ENCODE data around the gene NGEF. TPM values are rescaled to one million over a fixed set of nuclear protein-coding genes. Genes with fewer than 3 reads are reported as not detected.
A peak's percentile ranks its signal among the peaks of the same experiment; 100 is the strongest.

NGEF gene
- total and polyA plus RNA-seq, 9 donors: 0.66 to 4.8 (median 1.9) TPM

- peaks cover 5% of the 10 kb centered on the region for H3K9me3 ChIP-seq (replicated peaks; ENCODE audit: control insufficient read depth, low read depth, low read length)
- H3K4me1 ChIP-seq (ENCODE audit: control insufficient read depth, insufficient read depth, low read length): peaks cover 4% of the 10 kb centered on the region
- WGBS (ENCODE audit: insufficient coverage): 80% methylated on average over 4 of the region's 5 CpGs
- no peaks in the 10 kb centered on the region for H3K36me3 ChIP-seq (ENCODE audit: control insufficient read depth, insufficient read depth, low read length)
- peaks cover 4% of the 10 kb centered on the region for H3K27me3 ChIP-seq (ENCODE audit: control insufficient read depth, insufficient read depth, low read length)
- no peak overlapping the region for H3K4me3 ChIP-seq (ENCODE audit: low read length)
- no peak for DNase-seq
- H3K27ac ChIP-seq (ENCODE audit: low read length): no peak overlapping the region
Observed at GRCh38 chr2:232981767-232982360, 31.2 kb downstream of the NGEF start.

- Histone ChIP-seq H3K4me3 (ENCODE audit: low read length) (no peak overlapping the region), H3K9me3 (replicated peaks; ENCODE audit: control insufficient read depth, low read depth, low read length) (peaks cover 4% of the 10 kb centered on the region), H3K27ac (ENCODE audit: low read length) (no peak overlapping the region), H3K4me1 (ENCODE audit: control insufficient read depth, insufficient read depth, low read length) (peaks cover 4% of the 10 kb centered on the region), H3K27me3 (ENCODE audit: control insufficient read depth, insufficient read depth, low read length) (peaks cover 4% of the 10 kb centered on the region), H3K36me3 (ENCODE audit: control insufficient read depth, insufficient read depth, low read length) (no peaks in the 10 kb centered on the region)
- no peak for DNase-seq
- 41% methylated on average over 4 of the region's 7 CpGs for WGBS (ENCODE audit: insufficient coverage)
Observed at GRCh38 chr2:232981356-232981755, 31.7 kb downstream of the NGEF start.

- 82% methylated on average over 5 of the region's 7 CpGs for WGBS (ENCODE audit: insufficient coverage)
- Histone ChIP-seq H3K27me3 (ENCODE audit: control insufficient read depth, insufficient read depth, low read length) (peaks cover 4% of the 10 kb centered on the region), H3K4me3 (ENCODE audit: low read length) (no peak overlapping the region), H3K4me1 (ENCODE audit: control insufficient read depth, insufficient read depth, low read length) (peaks cover 4% of the 10 kb centered on the region), H3K36me3 (ENCODE audit: control insufficient read depth, insufficient read depth, low read length) (no peaks in the 10 kb centered on the region), H3K9me3 (replicated peaks; ENCODE audit: control insufficient read depth, low read depth, low read length) (no peaks in the 10 kb centered on the region), H3K27ac (ENCODE audit: low read length) (no peak overlapping the region)
- DNase-seq: no peak
Observed at GRCh38 chr2:232980683-232981082, 32.4 kb downstream of the NGEF start.

GRCh38 chr2:232979871-232980461, 33.1 kb downstream of the NGEF start:
- DNase-seq: no peak
- WGBS (ENCODE audit: insufficient coverage): 64% methylated on average over 3 of the region's 7 CpGs

GRCh38 chr2:232977438-232977971, 35.6 kb downstream of the NGEF start:
- H3K27ac ChIP-seq (ENCODE audit: low read length): no peak overlapping the region
- 89% methylated on average over 7 of the region's 10 CpGs for WGBS (ENCODE audit: insufficient coverage)
- no peak for DNase-seq
- H3K4me3 ChIP-seq (ENCODE audit: low read length): no peak overlapping the region
- no peaks in the 10 kb centered on the region for H3K9me3 ChIP-seq (replicated peaks; ENCODE audit: control insufficient read depth, low read depth, low read length)
- H3K4me1 ChIP-seq (ENCODE audit: control insufficient read depth, insufficient read depth, low read length): peaks cover 10% of the 10 kb centered on the region
- no peaks in the 10 kb centered on the region for H3K36me3 ChIP-seq (ENCODE audit: control insufficient read depth, insufficient read depth, low read length)
- no peaks in the 10 kb centered on the region for H3K27me3 ChIP-seq (ENCODE audit: control insufficient read depth, insufficient read depth, low read length)

More at GRCh38 chr2:232979871-232980461, 33.1 kb downstream of the NGEF start:
- H3K27ac ChIP-seq (ENCODE audit: low read length): no peak overlapping the region
- H3K36me3 ChIP-seq (ENCODE audit: control insufficient read depth, insufficient read depth, low read length): no peaks in the 10 kb centered on the region
- no peak overlapping the region for H3K4me3 ChIP-seq (ENCODE audit: low read length)
- H3K9me3 ChIP-seq (replicated peaks; ENCODE audit: control insufficient read depth, low read depth, low read length): no peaks in the 10 kb centered on the region
- H3K4me1 ChIP-seq (ENCODE audit: control insufficient read depth, insufficient read depth, low read length): peaks cover 4% of the 10 kb centered on the region
- peaks cover 4% of the 10 kb centered on the region for H3K27me3 ChIP-seq (ENCODE audit: control insufficient read depth, insufficient read depth, low read length)

GRCh38 chr2:232976666-232977437, 36.2 kb downstream of the NGEF start:
- H3K27me3 ChIP-seq (ENCODE audit: control insufficient read depth, insufficient read depth, low read length): no peaks in the 10 kb centered on the region
- no peaks in the 10 kb centered on the region for H3K36me3 ChIP-seq (ENCODE audit: control insufficient read depth, insufficient read depth, low read length)
- no peak for DNase-seq
- peaks cover 10% of the 10 kb centered on the region for H3K4me1 ChIP-seq (ENCODE audit: control insufficient read depth, insufficient read depth, low read length)
- no peak overlapping the region for H3K4me3 ChIP-seq (ENCODE audit: low read length)
- no peak overlapping the region for H3K27ac ChIP-seq (ENCODE audit: low read length)
- WGBS (ENCODE audit: insufficient coverage): 70% methylated on average over 20 of the region's 20 CpGs
- no peaks in the 10 kb centered on the region for H3K9me3 ChIP-seq (replicated peaks; ENCODE audit: control insufficient read depth, low read depth, low read length)

GRCh38 chr2:232976176-232976575, 36.9 kb downstream of the NGEF start:
- Histone ChIP-seq H3K36me3 (ENCODE audit: control insufficient read depth, insufficient read depth, low read length) (no peaks in the 10 kb centered on the region), H3K27me3 (ENCODE audit: control insufficient read depth, insufficient read depth, low read length) (no peaks in the 10 kb centered on the region), H3K4me3 (ENCODE audit: low read length) (no peak overlapping the region), H3K4me1 (ENCODE audit: control insufficient read depth, insufficient read depth, low read length) (peaks cover 10% of the 10 kb centered on the region), H3K9me3 (replicated peaks; ENCODE audit: control insufficient read depth, low read depth, low read length) (no peaks in the 10 kb centered on the region), H3K27ac (ENCODE audit: low read length) (no peak overlapping the region)
- no CpG with 5 or more reads among the region's 4 CpGs for WGBS (ENCODE audit: insufficient coverage)
- no peak for DNase-seq

GRCh38 chr2:232974396-232974795, 38.7 kb downstream of the NGEF start:
- WGBS (ENCODE audit: insufficient coverage): 83% methylated on average over 5 of the region's 7 CpGs
- no peak overlapping the region for H3K4me3 ChIP-seq (ENCODE audit: low read length)
- H3K4me1 ChIP-seq (ENCODE audit: control insufficient read depth, insufficient read depth, low read length): peaks cover 10% of the 10 kb centered on the region
- peak overlapping the region; percentile 53 for H3K27ac ChIP-seq (ENCODE audit: low read length)
- H3K36me3 ChIP-seq (ENCODE audit: control insufficient read depth, insufficient read depth, low read length): no peaks in the 10 kb centered on the region
- peak; percentile 51 for DNase-seq
- no peaks in the 10 kb centered on the region for H3K9me3 ChIP-seq (replicated peaks; ENCODE audit: control insufficient read depth, low read depth, low read length)
- H3K27me3 ChIP-seq (ENCODE audit: control insufficient read depth, insufficient read depth, low read length): no peaks in the 10 kb centered on the region

- no peaks in the 10 kb centered on the region for H3K36me3 ChIP-seq (ENCODE audit: control insufficient read depth, insufficient read depth, low read length)
- H3K4me1 ChIP-seq (ENCODE audit: control insufficient read depth, insufficient read depth, low read length): peaks cover 10% of the 10 kb centered on the region
- no peaks in the 10 kb centered on the region for H3K27me3 ChIP-seq (ENCODE audit: control insufficient read depth, insufficient read depth, low read length)
- peak overlapping the region; percentile 53 for H3K27ac ChIP-seq (ENCODE audit: low read length)
- no peak overlapping the region for H3K4me3 ChIP-seq (ENCODE audit: low read length)
- DNase-seq: peak; percentile 18
- no CpG with 5 or more reads among the region's 3 CpGs for WGBS (ENCODE audit: insufficient coverage)
- no peaks in the 10 kb centered on the region for H3K9me3 ChIP-seq (replicated peaks; ENCODE audit: control insufficient read depth, low read depth, low read length)
Observed at GRCh38 chr2:232973796-232974195, 39.3 kb downstream of the NGEF start.

- no peaks in the 10 kb centered on the region for H3K36me3 ChIP-seq (ENCODE audit: control insufficient read depth, insufficient read depth, low read length)
- WGBS (ENCODE audit: insufficient coverage): 66% methylated on average over 6 of the region's 10 CpGs
- no peaks in the 10 kb centered on the region for H3K27me3 ChIP-seq (ENCODE audit: control insufficient read depth, insufficient read depth, low read length)
- no peaks in the 10 kb centered on the region for H3K9me3 ChIP-seq (replicated peaks; ENCODE audit: control insufficient read depth, low read depth, low read length)
- no peak overlapping the region for H3K4me3 ChIP-seq (ENCODE audit: low read length)
- DNase-seq: no peak
- no peak overlapping the region for H3K27ac ChIP-seq (ENCODE audit: low read length)
- peaks cover 10% of the 10 kb centered on the region for H3K4me1 ChIP-seq (ENCODE audit: control insufficient read depth, insufficient read depth, low read length)
Observed at GRCh38 chr2:232973011-232973735, 39.9 kb downstream of the NGEF start.
